ENCODE results near the gene MED27. TPM values are rescaled to one million over a fixed set of nuclear protein-coding genes. Genes with fewer than 3 reads are reported as not detected.

Gene MED27
- total RNA-seq, 2 experiments from 2014 or later = 32.5 TPM

DNA sequence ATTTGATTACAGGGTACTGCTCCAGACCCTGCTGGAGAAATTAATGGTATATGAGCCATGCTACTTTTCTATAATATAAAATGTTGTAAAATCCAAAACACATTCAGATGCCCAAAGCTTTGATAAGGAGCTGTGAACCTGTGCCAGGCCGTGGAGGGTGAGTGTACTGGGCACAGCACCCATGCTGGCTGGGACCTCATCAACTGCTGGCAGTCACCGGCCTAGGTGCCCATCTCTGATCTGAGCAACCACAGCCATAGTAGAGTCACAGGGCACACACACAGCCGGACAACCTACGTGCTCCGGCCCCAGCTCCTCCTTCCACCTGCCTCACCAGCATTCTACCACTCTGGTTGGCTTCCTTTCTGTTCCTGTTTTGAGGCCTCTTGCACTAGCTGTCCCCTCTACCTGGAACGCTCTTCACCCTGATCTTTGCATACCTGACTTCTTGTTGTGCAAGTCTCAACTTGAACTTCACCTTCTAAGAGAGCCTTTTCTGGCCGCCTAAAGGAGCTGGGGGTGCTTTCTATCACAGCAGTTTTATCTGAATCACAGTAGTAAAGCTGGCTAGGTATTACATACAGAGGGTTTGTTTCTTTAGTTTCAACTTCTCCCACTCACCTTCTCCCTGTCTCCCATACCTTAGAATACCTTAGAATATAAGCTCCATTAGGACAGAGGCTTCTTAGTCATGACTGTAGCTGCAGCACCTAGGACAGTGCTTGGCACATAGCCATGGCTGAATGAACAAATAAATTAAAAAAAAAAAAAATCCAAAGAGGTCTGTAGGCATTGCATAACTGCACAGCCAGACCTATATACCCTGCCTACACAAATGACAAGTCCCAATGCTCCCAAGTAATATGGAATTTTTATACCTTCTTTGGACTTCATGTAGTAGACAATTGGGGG lies 51.7 kb downstream of the MED27 start:
- Mint-ChIP-seq H3K27ac (no peak overlapping the region), H3K9me3 (no peaks in the 10 kb centered on the region), H3K4me3 (no peak overlapping the region), H3K36me3 (ENCODE audit: low read depth) (peaks cover 1% of the 10 kb centered on the region), H3K4me1 (ENCODE audit: low read depth) (peaks cover 26% of the 10 kb centered on the region), H3K27me3 (no peaks in the 10 kb centered on the region)
- ChIA-PET CTCF (no interaction called here), POLR2A (no interaction called here)
- no peak for DNase-seq
- intact Hi-C loops (cut with micrococcal nuclease) = no loop called here
- no peak for ATAC-seq
- TF ChIP-seq CTCF (IDR thresholded peaks at IDR 0.05) = no peak

DNA sequence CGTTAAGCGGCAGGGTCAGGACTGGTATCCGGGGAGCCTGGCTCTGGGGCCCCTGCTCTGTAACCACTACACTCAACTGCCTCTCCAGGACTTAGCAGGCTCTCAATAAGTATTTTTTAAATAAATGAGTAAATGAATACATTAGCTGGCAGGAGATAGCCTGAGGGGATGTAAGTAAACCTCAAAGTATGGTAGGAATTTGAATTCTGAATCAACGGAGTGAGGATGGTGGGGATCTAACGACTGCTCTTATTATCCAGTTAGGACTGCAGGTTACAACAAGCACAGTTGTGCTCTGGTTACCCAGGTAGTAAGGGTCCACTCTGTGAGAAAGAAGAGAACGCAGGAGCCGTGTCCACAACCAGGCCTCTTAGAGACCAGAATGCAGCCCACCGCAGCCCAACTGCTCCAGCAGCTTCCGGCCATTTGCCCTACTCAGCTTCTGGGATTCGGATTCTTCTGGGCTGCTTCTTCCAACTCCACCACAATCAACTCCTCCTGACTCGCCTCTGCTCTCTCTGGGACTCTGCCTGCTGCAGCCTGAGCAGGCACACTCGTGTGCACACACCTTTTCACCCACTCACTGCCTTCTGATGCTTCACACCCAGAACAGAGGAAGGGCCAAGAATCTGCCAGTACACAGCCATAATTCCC lies 52.6 kb downstream of the MED27 start:
- H3K4me1 Mint-ChIP-seq (ENCODE audit: low read depth) = peaks cover 17% of the 10 kb centered on the region
- TF ChIP-seq CTCF (IDR thresholded peaks at IDR 0.05) = no peak
- H3K36me3 Mint-ChIP-seq (ENCODE audit: low read depth) = peaks cover 1% of the 10 kb centered on the region
- no peaks in the 10 kb centered on the region for H3K9me3 Mint-ChIP-seq
- intact Hi-C loops (cut with micrococcal nuclease) = no loop called here
- ChIA-PET POLR2A (no interaction called here), CTCF (interaction anchor here (0.8 kb wide), 1 partner anchor 10 kb away, joined by 3 read pairs; no protein-coding TSS in a partner anchor)
- DNase-seq (no peak), ATAC-seq (no peak)
- H3K27ac Mint-ChIP-seq = no peak overlapping the region
- no peak overlapping the region for H3K4me3 Mint-ChIP-seq
- H3K27me3 Mint-ChIP-seq = no peaks in the 10 kb centered on the region

GRCh38 chr9:132025766-132026165 lies 53.9 kb downstream of the MED27 start:
- Mint-ChIP-seq H3K4me1 (ENCODE audit: low read depth) (peaks cover 6% of the 10 kb centered on the region), H3K4me3 (no peak overlapping the region), H3K27me3 (no peaks in the 10 kb centered on the region), H3K36me3 (ENCODE audit: low read depth) (peaks cover 1% of the 10 kb centered on the region), H3K9me3 (no peaks in the 10 kb centered on the region), H3K27ac (no peak overlapping the region)
- DNase-seq (no peak), ATAC-seq (no peak)
- POLR2A ChIA-PET = no interaction called here
- intact Hi-C loops (cut with micrococcal nuclease) = no loop called here
- TF ChIP-seq CTCF (IDR thresholded peaks at IDR 0.05) = no peak
- CTCF ChIA-PET = no interaction called here

DNA sequence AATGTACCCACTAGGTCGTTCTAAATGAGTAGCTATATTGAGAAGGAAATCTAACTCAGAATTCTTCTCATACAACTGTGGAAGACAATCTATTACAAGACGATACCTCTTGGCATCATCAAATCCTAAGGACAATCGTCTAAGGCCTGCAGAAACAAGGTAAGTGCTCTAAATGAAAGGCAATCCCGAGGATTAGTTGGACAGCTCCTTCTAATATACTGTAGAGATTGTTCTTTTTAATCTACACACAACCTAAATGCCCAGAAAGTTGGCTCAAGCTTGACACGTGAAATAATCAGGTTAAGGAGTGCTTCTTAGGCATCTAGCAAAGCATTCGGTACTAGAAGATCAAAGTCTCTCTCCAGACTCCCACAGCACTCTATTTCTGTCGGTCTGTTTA lies 55.1 kb downstream of the MED27 start:
- ChIA-PET POLR2A (no interaction called here), CTCF (no interaction called here)
- no peak for TF ChIP-seq CTCF (IDR thresholded peaks at IDR 0.05)
- no peak for ATAC-seq
- H3K4me3 Mint-ChIP-seq = no peak overlapping the region
- no peak for DNase-seq
- intact Hi-C loops (cut with micrococcal nuclease) = no loop called here
- peaks cover 1% of the 10 kb centered on the region for H3K36me3 Mint-ChIP-seq (ENCODE audit: low read depth)
- peaks cover 2% of the 10 kb centered on the region for H3K4me1 Mint-ChIP-seq (ENCODE audit: low read depth)
- H3K9me3 Mint-ChIP-seq = no peaks in the 10 kb centered on the region
- no peaks in the 10 kb centered on the region for H3K27me3 Mint-ChIP-seq
- no peak overlapping the region for H3K27ac Mint-ChIP-seq
